Epithelial cell of esophagus (primary cell): ENCODE measurements around the gene DNASE1L1.

ENCODE experiments used
- DNase-seq: peaks from one replicate; pipeline ENCODE4 v3.0.0; 2010; ENCODE audit warnings: low read depth
- H3K4me3 ChIP-seq: 2 replicates; pipeline ENCODE4 v1.5.1; 2011; ENCODE audit warnings: mild to moderate bottlenecking, low read length, control low read depth
- CTCF ChIP-seq: IDR thresholded peaks from 2 replicates; pipeline ENCODE4 v1.5.1; 2011; ENCODE audit warnings: low read depth, mild to moderate bottlenecking, low read length, control low read depth, inconsistent platforms; ENCODE audit not compliant: insufficient read depth; ENCODE audit errors: missing control alignments

The DNASE1L1 gene

GRCh38 chrX:154448484-154448883 lies 39.4 kb upstream of the DNASE1L1 start:
- no peak overlapping the region for H3K4me3 ChIP-seq
- TF ChIP-seq CTCF = no peak
- no peak for DNase-seq

GRCh38 chrX:154446430-154446829 lies 37.4 kb upstream of the DNASE1L1 start:
- TF ChIP-seq CTCF = no peak
- H3K4me3 ChIP-seq = no peak overlapping the region
- DNase-seq = no peak

DNA sequence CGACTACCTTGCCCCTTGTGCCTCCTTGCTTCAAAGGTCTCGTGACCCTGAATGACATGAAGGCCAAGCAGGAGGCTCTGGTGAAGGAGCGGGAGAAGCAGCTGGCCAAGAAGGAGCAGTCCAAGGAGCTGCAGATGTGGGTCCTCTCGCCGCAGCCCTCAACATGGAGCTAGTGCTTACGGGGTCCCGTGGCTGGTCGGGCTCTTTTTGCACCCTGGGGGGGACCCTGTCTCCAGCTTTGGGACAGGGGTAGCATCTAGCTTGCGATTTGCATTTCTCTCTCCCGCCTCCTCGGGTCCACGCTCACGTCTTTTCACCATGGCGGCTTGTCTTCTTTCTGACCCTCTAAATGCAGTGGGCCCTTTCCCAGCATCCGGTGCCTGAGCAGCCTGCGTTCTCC lies 36.7 kb upstream of the DNASE1L1 start:
- no peak for TF ChIP-seq CTCF
- no peak for DNase-seq
- no peak overlapping the region for H3K4me3 ChIP-seq

DNA sequence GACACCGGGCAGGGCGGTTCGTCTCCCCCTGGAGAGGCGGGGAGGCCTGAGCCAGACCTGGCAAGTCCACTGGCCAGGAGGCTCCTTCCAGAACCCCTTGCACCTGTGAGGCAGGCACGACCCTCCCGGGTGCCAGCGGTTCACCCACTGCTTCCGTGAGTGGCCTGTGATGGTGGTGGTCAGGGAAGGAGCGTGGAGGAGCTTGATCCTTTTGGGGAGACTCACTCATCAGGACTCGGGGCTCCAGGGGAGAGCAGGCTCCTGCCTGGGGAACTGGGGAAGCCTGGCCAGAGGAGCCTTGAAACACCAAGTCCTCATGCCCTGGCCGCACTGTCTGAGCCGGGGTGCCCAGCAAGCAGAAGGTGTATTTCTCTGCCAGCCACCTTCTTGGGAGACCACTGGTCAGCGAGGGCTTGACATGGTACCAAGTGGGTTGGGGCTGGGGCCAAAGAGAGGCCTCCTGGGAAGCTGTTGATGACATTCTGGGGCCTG lies 35.7 kb upstream of the DNASE1L1 start:
- TF ChIP-seq CTCF = no peak
- no peak for DNase-seq
- H3K4me3 ChIP-seq = peak overlapping the region; percentile 51

DNA sequence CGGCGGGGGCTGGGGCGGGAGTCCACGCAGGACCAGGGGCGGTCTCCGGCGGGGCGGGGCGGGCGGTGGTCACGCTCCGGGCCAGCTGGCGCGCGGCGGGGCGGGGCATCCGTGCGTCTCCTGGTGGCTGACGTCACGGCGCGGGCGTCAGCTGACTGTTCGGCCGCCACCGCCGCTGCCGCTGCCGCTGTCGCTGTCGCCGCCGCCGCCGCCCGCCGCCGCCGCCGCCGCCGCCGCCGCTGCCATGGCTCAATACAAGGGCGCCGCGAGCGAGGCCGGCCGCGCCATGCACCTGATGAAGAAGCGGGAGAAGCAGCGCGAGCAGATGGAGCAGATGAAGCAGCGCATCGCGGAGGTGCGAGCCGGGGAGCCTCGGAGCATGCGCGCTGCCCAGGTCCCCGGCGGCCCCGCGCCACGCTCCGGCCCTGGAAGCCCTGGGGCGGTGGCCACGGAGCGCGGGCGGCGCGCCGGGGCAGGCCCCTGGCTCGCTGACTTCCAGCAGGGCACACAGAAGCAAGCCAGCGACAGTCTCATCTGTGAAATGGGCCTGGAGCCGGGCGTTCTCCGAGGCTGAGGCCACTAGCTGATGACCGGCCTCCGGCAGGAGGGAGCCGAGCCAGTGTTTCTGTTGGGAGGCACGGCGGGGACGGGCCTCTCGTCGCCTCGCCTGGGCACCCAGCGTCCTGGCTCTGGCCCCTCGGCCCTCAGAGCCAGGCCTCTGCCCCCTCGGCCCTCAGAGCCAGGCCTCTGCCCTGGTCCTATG lies 35.1 kb upstream of the DNASE1L1 start, which contains the start of gene FAM50A:
Gene FAM50A, plus strand, starts transcription at position 150 of the 763 bp plus-strand sequence. Its CDS starts 95 bp downstream, at position 245.
- DNase-seq = peak; percentile 40
- peak within 1 kb of the TSS; percentile 51 for H3K4me3 ChIP-seq
- TF ChIP-seq CTCF = no peak

DNA sequence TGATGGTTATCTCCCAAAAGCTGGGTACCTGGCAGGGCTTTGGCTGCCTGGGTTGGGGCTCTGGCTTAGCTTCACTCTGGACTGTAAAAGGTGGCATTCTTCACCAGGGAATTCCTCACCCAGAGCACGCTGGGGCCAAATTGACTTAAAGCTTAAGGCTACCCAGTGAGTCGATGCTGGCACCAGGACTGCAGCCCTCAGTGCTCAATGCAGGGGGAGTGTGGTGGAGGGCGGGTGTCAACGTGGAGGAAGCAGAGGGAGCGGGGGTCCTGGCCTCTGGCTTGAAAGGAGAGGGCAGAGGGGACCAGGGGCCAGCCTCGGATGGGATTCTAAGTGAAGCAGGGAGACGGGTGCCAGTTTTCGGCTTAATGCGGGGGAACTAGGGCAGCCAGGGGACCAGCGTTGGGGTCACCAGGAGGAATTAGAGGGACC lies 34.4 kb upstream of the DNASE1L1 start:
- no peak for DNase-seq
- TF ChIP-seq CTCF = no peak
- H3K4me3 ChIP-seq = peak overlapping the region; percentile 11
